Fibroblast of skin of left quadriceps (primary cell): ENCODE data around the gene TIMP2.
"Not testable (repeated sequence)": the region's sequence is repeated elsewhere in the genome, so short reads cannot be mapped to it uniquely, and the experiment has no call there.

Source experiments
- DNase-seq, 2 experiments: peaks; one replicate each; pipeline ENCODE4 v3.0.0-alpha.2; 2013; ENCODE audit warnings: low read depth in 2 of 2

TIMP2 gene, protein sequence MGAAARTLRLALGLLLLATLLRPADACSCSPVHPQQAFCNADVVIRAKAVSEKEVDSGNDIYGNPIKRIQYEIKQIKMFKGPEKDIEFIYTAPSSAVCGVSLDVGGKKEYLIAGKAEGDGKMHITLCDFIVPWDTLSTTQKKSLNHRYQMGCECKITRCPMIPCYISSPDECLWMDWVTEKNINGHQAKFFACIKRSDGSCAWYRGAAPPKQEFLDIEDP

DNA sequence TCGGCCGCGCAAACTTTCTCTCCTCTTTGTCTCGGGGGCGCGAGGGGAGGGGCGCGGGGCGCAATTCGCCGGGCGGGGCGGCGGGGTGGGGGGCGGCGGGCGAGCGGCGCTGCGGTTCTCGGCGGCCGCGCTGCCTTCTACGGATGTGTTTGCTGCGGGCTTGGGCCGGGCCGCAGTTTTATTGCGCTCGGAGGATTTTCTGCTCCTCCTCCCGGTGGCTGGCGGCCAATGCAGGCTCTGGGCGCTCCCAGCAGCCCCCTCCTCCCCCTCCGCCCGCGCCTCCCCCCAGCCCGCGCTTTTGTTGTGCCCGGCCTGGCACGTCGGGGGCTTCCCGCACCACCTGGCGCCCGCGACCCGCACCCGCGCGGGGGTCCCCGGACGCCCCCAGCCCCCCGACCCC, at the start of gene TIMP2:
TIMP2 (minus strand) TSS at position 154 of the 400 bp plus-strand sequence. CDS start 299 bp downstream, outside the sequence.
- peak; percentile 76 to 77 for DNase-seq

DNA sequence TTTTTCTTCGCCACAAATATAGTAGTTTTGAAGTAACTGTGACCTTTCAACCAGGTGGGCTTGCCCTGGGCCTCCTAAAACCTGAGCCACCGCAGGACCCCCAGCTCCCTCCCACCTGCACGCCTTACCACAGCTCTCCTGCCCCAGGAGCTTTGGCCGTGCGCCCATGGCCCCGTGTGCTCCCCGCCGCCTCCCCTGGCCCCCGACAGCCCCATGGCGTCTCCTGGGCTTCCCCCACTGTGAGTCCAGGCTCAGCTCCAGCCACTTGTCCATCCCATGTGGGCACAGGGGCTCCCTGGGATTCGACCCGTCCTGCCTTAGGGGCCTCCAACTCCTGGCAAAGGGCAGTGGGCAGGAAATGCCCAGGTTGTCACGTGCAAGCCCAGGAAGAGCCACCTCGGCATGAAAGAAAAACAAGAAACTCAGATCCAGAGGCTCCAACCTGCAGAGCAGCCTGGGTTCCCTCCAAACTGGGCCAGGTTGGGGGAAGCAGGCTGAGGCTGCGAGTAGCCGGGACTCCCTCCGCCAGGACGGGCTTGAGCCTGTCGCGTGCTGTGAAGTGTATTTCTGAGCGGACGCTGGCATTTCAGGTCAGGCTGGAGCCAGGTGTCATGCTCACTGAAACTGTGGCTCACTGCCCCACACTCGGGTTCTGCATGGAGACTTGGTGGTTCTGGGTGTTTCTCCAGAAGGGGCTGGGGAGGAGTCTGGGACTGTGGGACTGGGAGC, 48.8 kb upstream of the TIMP2 start:
- no peak for DNase-seq

DNA sequence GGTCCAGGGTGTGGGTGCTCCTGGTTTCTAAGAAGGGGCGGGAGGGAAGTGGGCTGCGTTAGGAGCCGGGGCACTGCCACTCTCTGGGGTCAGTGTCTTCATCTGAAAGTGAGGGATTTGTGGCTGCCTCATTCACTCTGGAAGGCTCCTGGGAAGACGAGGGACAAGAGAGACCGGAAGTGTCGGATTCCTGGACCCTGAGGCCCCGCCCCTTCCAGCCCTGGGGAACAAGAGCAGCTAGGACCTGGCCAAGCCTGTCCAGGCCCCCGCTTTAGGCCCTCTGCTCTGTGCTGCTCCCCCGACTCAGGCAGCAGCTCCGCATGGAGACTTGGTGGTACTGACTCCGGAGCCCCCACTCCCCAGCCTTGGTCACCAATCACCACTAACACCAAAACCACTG, 48.0 kb upstream of the TIMP2 start:
- DNase-seq: no peak

DNA sequence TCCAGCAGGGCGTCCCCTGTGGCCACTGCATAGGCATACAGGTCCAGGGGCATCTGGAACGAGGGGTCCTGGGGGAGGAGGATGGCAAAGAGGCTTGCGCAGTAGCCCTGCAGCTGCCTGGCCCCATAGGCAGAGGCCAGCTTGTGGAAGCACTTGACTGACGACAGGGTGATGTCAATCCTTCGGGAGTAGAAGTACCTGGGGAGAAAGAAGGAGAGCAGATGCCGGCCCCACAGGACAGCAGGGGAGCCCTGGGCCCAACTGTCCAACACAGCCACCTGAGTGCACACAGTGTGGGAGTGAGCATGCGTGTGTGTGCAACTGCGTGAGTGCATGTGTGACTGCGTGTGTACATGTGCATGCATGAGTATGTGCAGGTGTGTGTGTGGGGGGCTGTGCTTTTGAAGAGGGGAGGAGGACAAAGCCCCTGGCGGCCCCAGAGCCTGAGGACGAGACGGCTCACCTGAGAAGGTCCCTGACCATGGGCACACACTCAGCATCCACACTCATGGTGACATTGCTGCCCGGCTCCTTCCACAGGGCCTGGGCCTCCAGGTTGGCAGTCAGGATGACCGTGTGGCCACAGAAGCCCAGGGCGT, 47.4 kb upstream of the TIMP2 start:
- DNase-seq: no peak

DNA sequence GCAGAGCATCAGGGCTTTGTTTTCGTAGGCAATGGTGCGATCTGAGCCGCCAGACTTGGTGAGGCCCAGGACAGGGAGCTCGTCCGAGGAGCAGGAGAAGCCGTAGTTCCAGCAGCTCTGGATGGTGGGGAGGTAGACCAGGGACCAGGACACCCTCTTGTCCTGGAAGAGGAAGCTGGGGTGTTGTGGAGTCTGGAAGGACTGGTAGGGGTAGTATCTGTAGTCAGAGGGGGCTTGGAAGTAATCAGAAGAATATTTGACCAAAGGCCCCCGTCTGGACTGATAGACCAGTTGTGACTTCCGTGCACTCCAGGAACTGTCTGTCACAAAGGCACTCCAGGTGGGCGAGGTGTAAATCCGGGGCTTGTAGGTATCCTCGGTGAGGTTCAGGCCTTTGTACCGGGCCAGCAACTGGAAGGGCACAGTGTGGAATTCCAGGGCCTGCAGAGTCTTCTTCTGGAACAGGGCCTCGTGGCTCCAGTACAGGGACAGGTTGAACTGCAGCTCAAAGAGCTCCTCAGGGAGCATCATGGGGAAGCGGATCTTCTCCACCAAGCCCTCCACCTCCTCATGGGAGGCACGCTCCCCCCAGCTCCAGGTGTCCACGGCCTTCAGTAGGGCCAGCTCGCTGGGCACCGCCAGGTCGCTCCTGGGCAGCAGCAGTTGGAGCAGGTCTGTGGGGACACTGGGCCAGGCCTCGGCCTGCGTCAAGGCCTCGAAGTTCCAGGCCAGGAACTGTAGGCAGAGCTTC, 46.7 kb upstream of the TIMP2 start:
- no peak for DNase-seq

DNA sequence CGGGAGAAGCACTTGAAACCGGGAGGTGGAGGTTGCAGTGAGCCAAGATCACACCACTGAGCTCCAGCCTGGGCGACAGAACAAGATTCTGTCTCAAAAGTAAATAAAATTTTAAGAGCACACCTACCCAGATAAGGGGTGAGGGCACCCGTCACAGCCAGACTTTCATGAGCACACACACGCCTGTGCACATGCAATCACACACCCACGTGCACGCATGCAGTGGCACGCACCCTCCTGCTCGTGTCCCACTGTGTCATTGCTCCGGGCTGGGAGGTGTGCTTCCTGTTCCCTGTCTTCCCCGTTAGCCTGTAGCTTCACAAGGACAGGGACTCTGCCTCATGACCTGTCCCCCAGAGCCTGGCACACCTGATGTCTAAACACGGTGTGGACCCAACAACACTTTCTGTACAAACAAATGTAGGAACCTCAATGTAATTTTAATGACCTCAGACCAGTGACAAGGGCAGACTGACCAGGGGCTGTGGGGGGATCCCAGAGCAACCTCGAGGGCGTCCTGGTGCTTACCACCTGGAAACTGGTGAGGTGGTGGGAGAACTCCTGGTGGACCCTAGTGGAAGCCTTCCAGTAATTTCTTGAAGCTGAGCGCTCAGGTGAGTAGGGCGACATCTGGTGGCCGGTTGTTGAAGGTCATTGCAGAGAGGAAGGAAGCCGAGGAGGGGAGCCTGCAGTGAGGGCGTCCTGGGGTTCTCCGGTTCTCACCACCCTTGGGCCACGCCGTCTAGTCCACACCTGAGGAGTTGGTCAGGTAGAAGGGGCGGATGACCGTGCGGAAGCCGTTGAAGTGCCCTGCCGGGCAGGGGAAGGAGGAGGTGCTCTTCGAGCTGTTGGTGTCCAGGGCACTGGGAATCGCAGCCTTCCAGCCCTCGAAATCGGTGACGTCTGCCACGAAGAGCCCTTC, 45.9 kb upstream of the TIMP2 start:
- DNase-seq: peak; percentile 43 to 44

DNA sequence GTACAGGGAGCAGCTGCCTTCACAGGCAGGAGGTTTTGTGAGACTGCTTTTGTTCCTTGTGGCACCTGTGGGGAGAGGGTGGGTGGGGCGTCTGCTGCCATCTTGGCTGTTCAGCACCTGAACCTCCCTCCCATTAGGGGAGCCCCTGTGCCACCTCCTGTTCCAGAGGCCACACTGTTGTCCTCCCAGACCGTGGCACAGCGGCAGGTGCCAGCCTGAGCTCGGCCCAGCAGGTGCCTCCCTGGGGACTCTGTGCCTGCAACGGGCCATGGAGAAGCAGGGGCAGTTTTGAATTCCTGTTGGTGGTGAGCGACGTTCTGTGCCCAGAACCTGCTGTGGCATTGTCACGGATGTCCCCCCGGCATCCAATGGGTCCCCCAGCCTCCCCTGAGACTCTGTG, 44.7 kb upstream of the TIMP2 start:
- DNase-seq: no peak

DNA sequence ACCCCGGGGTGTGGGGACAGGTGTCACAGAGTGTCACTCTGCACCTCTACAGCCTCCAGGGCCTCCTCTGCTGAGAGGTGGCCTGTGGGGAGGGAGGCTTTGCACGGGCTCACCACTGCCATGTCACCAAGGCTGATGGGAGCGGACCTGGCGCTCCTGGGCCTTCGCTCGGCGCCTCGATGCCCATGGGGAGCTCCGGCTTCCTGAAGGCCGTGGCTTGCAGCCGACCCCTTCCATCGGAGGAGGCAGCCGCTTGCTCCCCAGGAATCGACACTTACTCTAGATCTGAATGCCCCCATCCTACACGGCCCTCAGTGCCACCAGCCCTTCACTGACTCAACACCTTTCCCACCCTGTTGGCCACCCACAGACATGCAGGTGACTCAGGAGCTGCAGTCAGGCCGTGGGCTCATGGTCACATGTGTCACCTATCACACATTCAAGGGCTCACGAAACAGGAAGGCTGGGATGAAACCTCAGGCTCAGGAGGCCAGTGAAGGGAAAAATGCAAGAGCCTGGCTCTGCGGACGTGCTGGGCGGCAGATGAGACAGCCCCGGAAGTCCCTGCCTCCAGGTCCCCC, 42.7 kb upstream of the TIMP2 start:
- DNase-seq: no peak

DNA sequence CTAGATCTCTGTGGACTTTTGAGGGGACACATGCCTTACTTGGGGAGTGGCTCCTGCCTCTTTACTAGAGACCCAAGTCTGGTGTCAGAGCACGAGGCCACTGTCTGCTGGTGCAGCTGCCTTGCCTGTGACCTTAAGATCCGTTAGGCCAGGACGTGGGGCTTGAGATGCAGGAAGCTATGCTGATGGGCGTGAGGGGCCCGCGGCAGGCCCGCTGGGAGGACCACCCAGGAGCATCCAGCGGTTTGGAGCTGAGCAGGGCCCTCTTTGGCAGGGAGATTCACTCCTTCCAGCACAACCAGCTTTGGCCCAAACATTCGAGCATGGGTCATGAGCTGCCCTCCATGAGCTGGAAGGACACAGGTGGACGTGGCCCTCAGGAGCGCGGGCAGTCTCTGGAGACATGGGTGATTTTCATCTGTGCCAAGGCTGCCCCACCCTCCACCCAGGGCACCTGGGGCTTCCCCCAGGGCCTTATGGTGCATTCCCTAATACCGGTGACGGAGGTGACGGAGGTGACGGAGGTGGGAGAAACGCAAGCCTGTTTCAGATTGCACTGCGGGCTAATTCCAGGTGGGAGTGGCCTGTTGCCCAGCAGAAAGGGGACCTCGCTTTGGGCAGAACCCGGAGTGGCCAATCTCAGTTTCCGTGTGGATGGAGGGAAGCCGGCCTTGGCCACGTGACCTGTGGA, 41.9 kb upstream of the TIMP2 start:
- no peak for DNase-seq

DNA sequence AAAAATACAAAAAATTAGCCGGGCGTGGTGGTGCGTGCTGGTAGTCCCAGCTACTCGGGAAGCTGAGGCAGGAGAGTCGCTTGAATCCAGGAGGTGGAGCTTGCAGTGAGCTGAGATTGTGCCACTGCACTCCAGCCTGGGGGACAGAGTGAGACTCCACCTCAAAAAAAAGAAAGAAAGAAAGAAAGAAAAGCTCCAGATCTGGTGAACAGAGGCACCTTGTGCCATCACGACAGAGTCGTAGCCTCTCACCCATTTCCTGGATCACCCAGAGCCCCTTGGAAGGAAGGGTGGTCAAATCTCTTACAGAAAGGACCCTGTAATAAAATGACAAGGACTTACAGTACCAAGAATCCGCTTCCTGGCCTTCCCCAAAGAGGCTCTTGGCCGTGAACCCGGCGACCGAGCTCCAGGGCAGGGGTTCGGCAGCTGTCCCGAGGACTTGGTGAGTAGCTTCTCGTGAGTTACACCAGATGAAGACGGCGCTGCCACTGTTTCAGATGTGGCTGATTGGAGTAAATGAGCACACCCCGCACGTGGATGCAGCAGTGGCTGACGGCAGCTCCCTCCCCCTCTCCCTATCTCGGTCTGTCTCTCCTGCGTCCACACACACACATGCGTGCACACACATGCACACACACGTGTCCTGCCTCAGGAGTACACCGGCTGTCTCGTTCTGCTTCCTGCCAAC, 41.1 kb upstream of the TIMP2 start:
- no peak for DNase-seq

DNA sequence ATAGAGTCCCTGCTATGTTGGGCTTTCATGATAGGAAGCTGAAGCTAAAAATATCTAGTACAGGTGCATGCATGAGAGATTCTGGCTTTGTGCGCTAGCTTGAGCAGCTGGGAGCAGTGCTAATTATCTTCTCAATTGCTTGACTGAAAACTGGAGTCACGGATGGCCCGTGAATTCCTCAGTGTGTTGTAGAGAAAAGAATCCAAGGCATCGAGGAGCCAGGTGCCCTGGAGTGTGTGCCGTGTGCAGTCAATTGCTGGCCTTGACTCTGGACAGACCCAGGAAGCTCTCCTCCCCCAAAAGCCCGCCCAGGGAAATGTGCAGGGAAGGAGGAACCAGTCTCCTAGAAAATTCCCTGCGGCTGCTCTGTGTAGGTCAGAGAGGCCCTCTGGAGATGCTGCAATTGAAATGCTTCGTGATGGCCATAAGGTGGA, 40.3 kb upstream of the TIMP2 start:
- DNase-seq: no peak

DNA sequence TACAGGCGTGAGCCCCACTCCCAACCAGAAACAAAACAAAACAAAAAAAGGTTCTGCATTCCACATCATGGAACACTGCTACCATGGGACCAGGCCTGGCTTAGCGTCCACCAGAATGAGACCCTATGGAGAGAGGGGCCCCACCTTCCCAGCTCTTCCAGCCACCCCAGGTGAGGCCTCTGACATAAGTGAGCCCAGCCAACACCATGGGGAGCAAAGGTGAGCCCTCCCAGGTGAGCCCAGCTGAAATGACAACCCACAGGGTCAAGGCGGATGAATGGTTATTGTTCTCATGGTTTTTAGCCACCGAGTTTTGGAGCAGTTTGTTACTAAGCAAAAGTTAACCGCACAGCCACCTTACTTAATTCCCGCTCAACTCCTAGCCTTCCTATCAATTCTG, 38.2 kb upstream of the TIMP2 start:
- DNase-seq: no peak

DNA sequence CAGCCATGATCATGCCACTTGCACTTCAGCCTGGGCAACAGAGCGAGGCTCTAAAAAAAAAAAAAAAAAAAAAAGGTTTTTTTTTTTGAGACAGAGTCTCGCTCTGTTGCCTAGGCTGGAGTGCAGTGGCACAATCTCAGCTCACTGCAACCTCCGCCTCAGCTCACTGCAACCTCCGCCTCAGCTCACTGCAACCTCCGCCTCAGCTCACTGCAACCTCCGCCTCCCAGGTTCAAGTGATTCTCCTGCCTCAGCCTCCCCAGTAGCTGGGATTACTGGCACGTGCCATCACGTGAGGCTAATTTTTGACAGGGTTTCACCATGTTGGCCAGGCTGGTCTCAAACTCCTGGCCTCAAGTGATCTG, 37.8 kb upstream of the TIMP2 start:
- DNase-seq: not testable (repeated sequence)

DNA sequence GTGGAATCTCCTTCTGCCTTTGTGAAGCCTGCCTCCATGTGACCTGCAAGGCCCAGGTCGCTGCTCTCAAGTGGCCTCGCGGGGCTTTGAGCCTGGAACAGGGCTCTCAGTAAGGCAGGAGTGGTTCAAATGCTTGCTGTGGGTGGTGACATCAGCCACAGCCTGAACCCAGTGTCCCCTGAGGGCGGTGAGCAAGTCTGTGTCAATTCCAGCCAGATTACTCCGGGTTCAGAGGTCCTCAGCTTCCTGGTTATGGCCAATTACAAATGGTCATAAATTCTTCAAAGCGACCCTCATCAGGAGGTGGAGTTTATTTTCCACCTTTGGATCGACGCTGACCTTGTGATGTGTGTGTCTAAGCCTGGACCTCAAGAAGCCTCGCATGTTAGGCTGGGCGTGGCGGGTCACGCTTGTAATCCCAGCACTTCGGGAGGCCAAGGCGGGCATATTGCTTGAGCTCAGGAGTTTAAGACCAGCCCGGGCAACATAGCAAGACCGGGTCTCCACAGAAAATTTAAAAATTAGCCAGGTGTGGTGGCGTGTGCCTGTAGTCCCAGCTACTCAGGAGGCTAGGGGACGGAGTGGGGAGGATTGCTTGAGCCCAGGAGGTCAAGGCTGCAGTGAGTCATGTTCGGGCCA, 37.3 kb upstream of the TIMP2 start:
- DNase-seq: no peak

DNA sequence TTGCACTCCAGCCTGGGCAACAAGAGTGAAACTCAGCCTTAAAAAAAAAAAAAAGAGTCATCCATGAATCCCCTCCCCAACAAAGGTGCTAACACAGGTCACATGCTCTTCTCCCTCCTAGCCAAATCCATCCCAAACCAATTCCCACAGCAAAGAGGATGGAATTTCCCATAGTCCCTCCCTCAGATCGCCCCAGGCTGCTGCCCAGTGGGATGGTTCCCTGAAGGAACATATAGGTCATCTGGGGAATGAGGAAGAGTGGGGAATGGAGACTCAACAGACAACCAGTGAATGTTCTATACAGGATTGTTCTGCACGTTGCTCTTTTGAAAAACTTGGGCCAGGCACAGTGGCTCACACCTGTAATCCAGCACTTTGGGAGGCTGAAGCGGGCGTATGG, 36.4 kb upstream of the TIMP2 start:
- no peak for DNase-seq

DNA sequence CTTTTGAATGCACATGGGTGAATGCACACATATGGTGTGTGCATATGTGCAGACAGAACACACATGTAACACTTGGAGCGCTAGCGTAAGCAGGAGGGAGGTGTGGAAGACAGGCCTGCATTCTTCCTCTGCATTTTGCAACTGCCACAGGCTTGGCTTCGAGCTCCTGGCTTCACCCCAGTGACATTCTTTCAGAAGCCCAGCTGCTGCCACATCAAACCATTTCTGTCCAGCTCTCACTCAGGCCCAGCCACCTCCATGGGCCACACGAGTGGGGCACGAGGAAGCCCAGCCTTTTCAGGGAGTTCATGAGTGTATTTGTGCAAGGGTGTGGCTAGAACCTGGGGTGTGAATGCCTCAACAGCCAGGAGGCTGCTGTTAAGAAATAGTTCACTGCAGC, 35.7 kb upstream of the TIMP2 start:
- DNase-seq: no peak

DNA sequence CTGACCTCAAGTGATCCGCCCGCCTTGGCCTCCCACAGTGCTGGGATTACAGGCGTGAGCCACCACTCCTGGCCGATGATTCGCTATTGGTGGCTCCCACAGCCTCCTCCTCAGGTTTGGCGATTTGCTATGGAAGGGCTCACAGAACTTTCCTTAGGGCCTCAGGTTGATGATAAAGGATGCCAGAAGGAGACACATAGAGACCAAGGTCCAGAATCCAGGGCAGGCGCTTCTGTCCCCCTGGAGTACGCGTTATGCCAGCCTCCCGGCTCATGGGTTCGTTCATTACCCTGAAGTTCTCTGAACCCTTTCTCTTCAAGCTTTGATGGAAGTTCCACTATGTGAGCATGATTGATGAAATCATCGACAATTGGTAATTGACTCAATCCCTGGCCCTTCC, 34.6 kb upstream of the TIMP2 start:
- no peak for DNase-seq

DNA sequence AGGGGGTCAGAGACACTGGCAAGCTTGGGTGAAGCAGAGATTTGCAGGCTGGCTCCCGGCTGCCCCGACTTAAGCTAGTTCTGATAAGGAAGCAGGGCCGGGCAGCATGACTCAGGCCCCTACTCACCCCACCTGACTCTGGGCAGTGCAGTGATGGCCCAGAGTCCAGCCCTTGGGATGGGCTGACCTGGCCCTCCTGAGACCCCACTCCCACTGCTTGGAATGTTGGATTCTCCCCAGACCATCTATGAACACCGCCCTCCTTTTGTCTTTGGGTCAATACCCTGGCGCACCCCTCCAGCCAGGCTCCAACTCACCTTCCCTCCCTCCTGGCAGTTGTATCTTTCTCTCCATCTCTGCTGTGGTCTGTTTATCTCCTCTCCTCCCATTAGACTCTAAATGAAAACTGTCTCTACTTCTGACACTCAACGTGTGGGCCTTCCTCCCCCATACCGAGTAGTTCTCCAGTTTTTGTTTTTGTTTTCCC, 33.5 kb upstream of the TIMP2 start:
- no peak for DNase-seq

DNA sequence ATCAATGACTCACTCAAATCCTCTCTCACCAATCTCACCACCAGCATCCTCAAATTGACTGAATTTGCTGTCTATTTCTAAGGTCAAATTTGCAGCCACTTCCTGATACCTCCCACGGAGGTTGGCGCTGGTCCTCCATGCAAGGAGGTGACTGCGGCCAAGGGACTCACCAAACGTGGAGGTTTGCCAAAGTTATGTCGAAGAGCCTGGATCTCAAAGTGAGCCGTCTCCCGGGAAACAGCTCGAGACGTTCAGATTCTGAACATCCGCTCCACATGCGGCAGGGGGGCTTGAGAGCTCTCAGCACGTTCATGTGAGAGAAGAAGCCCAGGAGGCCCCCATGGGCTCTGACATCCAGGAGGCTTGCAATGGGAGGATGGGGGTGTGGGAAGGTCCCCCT, 31.9 kb upstream of the TIMP2 start:
- DNase-seq: peak in 1 of 2 experiments; percentile 29
